ENCODE results near the gene SLC15A5. TPM values are rescaled to one million over a fixed set of nuclear protein-coding genes. Genes with fewer than 3 reads are reported as not detected.

The SLC15A5 gene
- total RNA-seq, 4 donors from 2014 or later = not detected

GRCh38 chr12:16171348-16171747 is 106.1 kb downstream of the SLC15A5 start:
- no peak for DNase-seq (ENCODE audit: low spot score in 2 of 2)
- Histone ChIP-seq H3K4me1 (no peaks in the 10 kb centered on the region), H3K9me3 (no peaks in the 10 kb centered on the region), H3K4me3 (no peak overlapping the region), H3K27me3 (no peaks in the 10 kb centered on the region), H3K36me3 (no peaks in the 10 kb centered on the region), H3K27ac (no peak overlapping the region)
- 82% methylated on average over 2 of the region's 2 CpGs for WGBS
- no peak for TF ChIP-seq EP300 (IDR thresholded peaks at IDR 0.05)
- TF ChIP-seq, protein P1, sequence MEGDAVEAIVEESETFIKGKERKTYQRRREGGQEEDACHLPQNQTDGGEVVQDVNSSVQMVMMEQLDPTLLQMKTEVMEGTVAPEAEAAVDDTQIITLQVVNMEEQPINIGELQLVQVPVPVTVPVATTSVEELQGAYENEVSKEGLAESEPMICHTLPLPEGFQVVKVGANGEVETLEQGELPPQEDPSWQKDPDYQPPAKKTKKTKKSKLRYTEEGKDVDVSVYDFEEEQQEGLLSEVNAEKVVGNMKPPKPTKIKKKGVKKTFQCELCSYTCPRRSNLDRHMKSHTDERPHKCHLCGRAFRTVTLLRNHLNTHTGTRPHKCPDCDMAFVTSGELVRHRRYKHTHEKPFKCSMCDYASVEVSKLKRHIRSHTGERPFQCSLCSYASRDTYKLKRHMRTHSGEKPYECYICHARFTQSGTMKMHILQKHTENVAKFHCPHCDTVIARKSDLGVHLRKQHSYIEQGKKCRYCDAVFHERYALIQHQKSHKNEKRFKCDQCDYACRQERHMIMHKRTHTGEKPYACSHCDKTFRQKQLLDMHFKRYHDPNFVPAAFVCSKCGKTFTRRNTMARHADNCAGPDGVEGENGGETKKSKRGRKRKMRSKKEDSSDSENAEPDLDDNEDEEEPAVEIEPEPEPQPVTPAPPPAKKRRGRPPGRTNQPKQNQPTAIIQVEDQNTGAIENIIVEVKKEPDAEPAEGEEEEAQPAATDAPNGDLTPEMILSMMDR (IDR thresholded peaks at IDR 0.05) = no peak
- TF ChIP-seq POLR2A (IDR thresholded peaks at IDR 0.05) = no peak

DNA sequence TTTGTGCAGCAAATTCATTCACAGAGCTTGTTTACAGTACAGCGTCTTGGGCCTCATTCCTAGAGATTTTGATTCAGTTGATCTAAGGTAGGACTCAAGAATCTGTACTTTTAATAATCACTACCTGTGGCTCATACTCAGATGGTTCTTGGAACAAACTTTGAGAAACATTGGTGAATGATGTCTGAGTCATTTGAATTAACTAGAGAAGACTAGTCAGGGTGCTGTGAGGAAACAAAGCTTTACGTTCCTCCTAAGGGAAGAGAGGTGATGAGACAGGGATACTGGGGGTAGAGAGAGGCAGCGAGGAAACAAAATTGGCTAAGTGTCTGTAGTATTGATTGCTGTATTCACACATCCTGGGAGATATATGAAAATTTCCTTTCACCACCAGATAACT is 109.4 kb downstream of the SLC15A5 start:
- H3K9me3 ChIP-seq = no peaks in the 10 kb centered on the region
- H3K36me3 ChIP-seq = no peaks in the 10 kb centered on the region
- no peak overlapping the region for H3K4me3 ChIP-seq
- H3K27me3 ChIP-seq = no peaks in the 10 kb centered on the region
- DNase-seq (ENCODE audit: low spot score in 2 of 2) = no peak
- H3K27ac ChIP-seq = no peak overlapping the region
- TF ChIP-seq EP300 (IDR thresholded peaks at IDR 0.05) (no peak), POLR2A (IDR thresholded peaks at IDR 0.05) (no peak), POLR2AphosphoS5 (IDR thresholded peaks at IDR 0.05) (no peak)
- TF ChIP-seq, protein P1 (IDR thresholded peaks at IDR 0.05) = no peak
- WGBS = 82% methylated on average over 3 of the region's 3 CpGs
- H3K4me1 ChIP-seq = no peaks in the 10 kb centered on the region

DNA sequence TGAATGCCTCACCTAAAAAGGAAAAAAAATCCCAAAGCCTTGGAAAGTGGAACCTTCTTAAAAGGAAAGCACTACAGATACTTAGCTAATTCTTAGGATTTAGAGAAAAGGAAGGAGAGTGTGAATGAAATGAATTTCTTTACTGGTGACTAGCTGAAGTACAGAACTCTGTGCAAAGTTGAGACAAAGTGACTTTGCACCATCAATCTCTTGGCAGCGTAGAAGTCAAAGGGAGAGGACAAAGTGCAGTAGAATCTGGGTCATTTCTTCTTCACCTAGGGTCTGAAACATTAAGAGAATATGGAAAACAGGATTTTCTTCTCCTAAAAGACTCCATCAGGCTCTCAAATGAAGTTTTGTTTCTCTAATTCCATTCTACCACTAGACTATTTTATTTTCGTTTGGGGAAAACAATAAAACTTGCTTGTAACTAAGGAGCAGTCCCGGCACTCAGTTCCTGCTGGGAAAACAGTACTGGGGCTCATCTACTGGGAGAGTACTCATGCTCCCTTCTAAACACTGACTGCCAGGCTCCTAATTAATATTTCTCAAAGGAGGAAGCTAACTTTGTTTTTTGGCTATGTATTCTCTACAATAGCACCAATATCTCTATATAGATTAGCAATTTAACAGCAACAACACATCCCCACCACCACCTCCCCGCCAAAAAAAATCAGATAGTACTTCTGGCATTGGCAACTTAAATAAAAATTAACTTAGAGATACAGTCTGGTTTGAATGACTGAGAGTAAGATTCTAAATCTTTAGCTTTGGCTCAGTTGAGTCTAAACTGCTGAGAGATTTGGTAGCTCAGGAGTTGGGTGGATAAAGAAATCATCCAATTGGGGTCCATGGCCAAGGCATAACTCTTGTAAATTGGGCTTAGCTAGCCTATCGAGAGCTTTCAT is 110.7 kb downstream of the SLC15A5 start:
- Histone ChIP-seq H3K4me3 (no peak overlapping the region), H3K36me3 (no peaks in the 10 kb centered on the region), H3K27me3 (no peaks in the 10 kb centered on the region), H3K4me1 (no peaks in the 10 kb centered on the region), H3K9me3 (no peaks in the 10 kb centered on the region), H3K27ac (no peak overlapping the region)
- DNase-seq (ENCODE audit: low spot score in 2 of 2) = no peak
- WGBS = 72% methylated on average over 5 of the region's 5 CpGs
- TF ChIP-seq, protein P1 (IDR thresholded peaks at IDR 0.05) = no peak
- TF ChIP-seq POLR2A (IDR thresholded peaks at IDR 0.05) (no peak), POLR2AphosphoS5 (IDR thresholded peaks at IDR 0.05) (no peak), EP300 (IDR thresholded peaks at IDR 0.05) (no peak)

GRCh38 chr12:16165506-16165905 is 112.0 kb downstream of the SLC15A5 start:
- WGBS = 2% methylated on average over 2 of the region's 2 CpGs
- Histone ChIP-seq H3K4me1 (no peaks in the 10 kb centered on the region), H3K27ac (no peak overlapping the region), H3K4me3 (no peak overlapping the region), H3K27me3 (no peaks in the 10 kb centered on the region), H3K9me3 (no peaks in the 10 kb centered on the region), H3K36me3 (no peaks in the 10 kb centered on the region)
- TF ChIP-seq POLR2AphosphoS5 (IDR thresholded peaks at IDR 0.05) (no peak), POLR2A (IDR thresholded peaks at IDR 0.05) (no peak), EP300 (IDR thresholded peaks at IDR 0.05) (no peak)
- TF ChIP-seq, protein P1 (IDR thresholded peaks at IDR 0.05) = peak in 1 of 2 donors; percentile 19
- peak in 1 of 2 donors; percentile 58 for DNase-seq (ENCODE audit: low spot score in 2 of 2)

GRCh38 chr12:16163901-16164300 is 113.6 kb downstream of the SLC15A5 start:
- Histone ChIP-seq H3K27me3 (no peaks in the 10 kb centered on the region), H3K4me1 (no peaks in the 10 kb centered on the region), H3K27ac (no peak overlapping the region), H3K36me3 (no peaks in the 10 kb centered on the region), H3K9me3 (no peaks in the 10 kb centered on the region), H3K4me3 (no peak overlapping the region)
- TF ChIP-seq EP300 (IDR thresholded peaks at IDR 0.05) = no peak
- no peak for TF ChIP-seq POLR2A (IDR thresholded peaks at IDR 0.05)
- TF ChIP-seq POLR2AphosphoS5 (IDR thresholded peaks at IDR 0.05) = no peak
- TF ChIP-seq, protein P1 (IDR thresholded peaks at IDR 0.05) = no peak
- no peak for DNase-seq (ENCODE audit: low spot score in 2 of 2)

Measured in suprapubic skin (tissue), 4 donors.